GM12878 (cell line): ENCODE measurements around the gene AGAP1. TPM values are rescaled to one million over a fixed set of nuclear protein-coding genes. Genes with fewer than 3 reads are reported as not detected.

Experiments used
- ATAC-seq: fragments of 200-7000 bp; cut with Tn5 transposase; 3 replicates; pipeline ENCODE4 v1.9.1; 2020; ENCODE audit warnings: mild to moderate bottlenecking, moderate library complexity
- BruUV-seq: library from RNA; stranded (reverse); fragments of 400-500 nt; replicated peaks from 2 replicates; lab custom pipeline; 2021; lab: Mats Ljungman, UMichigan
- CTCF ChIA-PET: fragments of 300-600 bp; sonication (Branson Sonifier 250); formaldehyde crosslinking; extraction: SDS; loops from one replicate; lab custom pipeline; 2021; ENCODE audit warnings: inconsistent platforms; lab: Yijun Ruan, JAX
- POLR2A ChIA-PET: fragments of 350-600 bp; formaldehyde crosslinking; extraction: SDS; loops from one replicate; lab custom pipeline; 2021; ENCODE audit warnings: inconsistent platforms; lab: Charles Lee
- RAD21 ChIA-PET: fragments of 300-600 bp; sonication (Branson Sonifier 250); formaldehyde crosslinking; loops from one replicate; lab custom pipeline; 2023; ENCODE audit warnings: antibody characterized with exemption; ENCODE audit not compliant: unreplicated experiment; lab: Charles Lee
- SMC1A ChIA-PET: fragments of 300-600 bp; sonication (Branson Sonifier 250); formaldehyde crosslinking; loops from one replicate; lab custom pipeline; 2023; ENCODE audit not compliant: unreplicated experiment, uncharacterized antibody; lab: Charles Lee
- DNase-seq: peaks from one replicate; pipeline ENCODE4 v3.0.0-alpha.2; 2011; ENCODE audit warnings: low read depth, low spot score
- FAIRE-seq: peaks from 3 replicates; lab custom pipeline; 2011; peaks lifted over from hg19 to GRCh38; lab: Jason Lieb, UNC
- H2AFZ ChIP-seq: 2 replicates; pipeline ENCODE4 v1.6.0; 2011; ENCODE audit warnings: low read depth, low read length, control low read depth; ENCODE audit not compliant: control insufficient read depth
- H3K27ac ChIP-seq: 2 replicates; pipeline ENCODE4 v1.5.1; 2011; ENCODE audit warnings: control low read depth; ENCODE audit not compliant: control insufficient read depth, insufficient read depth
- H3K27me3 ChIP-seq, 2 experiments: replicated peaks in 1 of 2; 2 replicates each; pipeline versions ENCODE4 v1.6.0 to v1.6.1; 2011; ENCODE audit warnings: low read length in 1 of 2; ENCODE audit not compliant: control insufficient read depth in 2 of 2, insufficient read depth in 2 of 2
- H3K36me3 ChIP-seq, 2 experiments: 2 replicates each; pipeline ENCODE4 v1.5.1; 2011; ENCODE audit warnings: low read length in 1 of 2; ENCODE audit not compliant: control insufficient read depth in 2 of 2, insufficient read depth in 2 of 2
- H3K4me1 ChIP-seq: 2 replicates; pipeline ENCODE4 v1.6.1; 2011; ENCODE audit warnings: mild to moderate bottlenecking, low read length, moderate library complexity, mixed read lengths; ENCODE audit not compliant: control insufficient read depth, insufficient read depth
- H3K4me2 ChIP-seq: 2 replicates; pipeline ENCODE4 v1.6.0; 2011; ENCODE audit warnings: control low read depth; ENCODE audit not compliant: control insufficient read depth, insufficient read depth
- H3K4me3 ChIP-seq: fragments of 200-600 bp; sonication (generic); 2 replicates; pipeline ENCODE4 v1.5.1; 2016
- H3K79me2 ChIP-seq: 2 replicates; pipeline ENCODE4 v1.6.0; 2011; ENCODE audit warnings: low read length; ENCODE audit not compliant: control insufficient read depth, insufficient read depth
- H3K9ac ChIP-seq: 2 replicates; pipeline ENCODE4 v1.8.0; 2011; ENCODE audit warnings: low read length, control low read depth, mixed read lengths; ENCODE audit not compliant: control insufficient read depth, insufficient read depth
- H3K9me3 ChIP-seq: replicated peaks from 3 replicates; pipeline ENCODE4 v1.5.1; 2011; ENCODE audit warnings: mild to moderate bottlenecking, low read length; ENCODE audit not compliant: control insufficient read depth, insufficient read depth
- H4K20me1 ChIP-seq: 2 replicates; pipeline ENCODE4 v1.6.0; 2011; ENCODE audit not compliant: control insufficient read depth, insufficient read depth
- BCL3 ChIP-seq: IDR thresholded peaks from 2 replicates; pipeline ENCODE4 v1.6.1; 2011; ENCODE audit warnings: borderline replicate concordance, low read depth, mild to moderate bottlenecking, moderate library complexity, low read length; ENCODE audit not compliant: insufficient read depth, poor library complexity, severe bottlenecking
- BCLAF1 ChIP-seq: fragments of 450-650 bp; IDR thresholded peaks from 2 replicates; pipeline ENCODE4 v1.6.1; 2017; ENCODE audit warnings: antibody characterized with exemption, mild to moderate bottlenecking, moderate library complexity
- ESRRA ChIP-seq: IDR thresholded peaks from 2 replicates; pipeline ENCODE4 v1.6.1; 2012; ENCODE audit warnings: mild to moderate bottlenecking, low read length, improper control_type of control experiment
- MEF2A ChIP-seq: IDR thresholded peaks from 2 replicates; pipeline ENCODE4 v1.6.1; 2011; ENCODE audit warnings: low read depth, mild to moderate bottlenecking, low read length, moderate library complexity; ENCODE audit not compliant: insufficient read depth
- NR2F1 ChIP-seq: fragments of 450-650 bp; conservative IDR thresholded peaks from 2 replicates; pipeline ENCODE4 v1.6.1; 2017; ENCODE audit warnings: mild to moderate bottlenecking
- POLR2A ChIP-seq: IDR thresholded peaks from 2 replicates; pipeline ENCODE4 v1.6.1; 2011; ENCODE audit warnings: low read depth, mild to moderate bottlenecking, low read length
- POLR2AphosphoS2 ChIP-seq: IDR thresholded peaks from 2 replicates; pipeline ENCODE4 v1.6.1; 2011; ENCODE audit warnings: low read depth, mild to moderate bottlenecking, low read length, improper control_type of control experiment, moderate library complexity
- POU2F2 ChIP-seq: IDR thresholded peaks from 3 replicates; pipeline ENCODE4 v1.6.1; 2011; ENCODE audit warnings: low read depth, mild to moderate bottlenecking, low read length, borderline replicate concordance
- RCOR1 ChIP-seq: conservative IDR thresholded peaks from 2 replicates; pipeline ENCODE4 v1.6.1; 2012; ENCODE audit warnings: low read depth, low read length, improper control_type of control experiment
- SMAD5 ChIP-seq: IDR thresholded peaks from 2 replicates; pipeline ENCODE4 v1.6.1; 2016; ENCODE audit warnings: antibody characterized with exemption, low read depth
- WGBS: methylation state at CpG from one replicate; pipeline ENCODE4 v1.1.6; 2016; ENCODE audit warnings: low lambda C conversion rate; ENCODE audit not compliant: insufficient replicate concordance, insufficient coverage; ENCODE audit errors: missing lambda C conversion rate; 5-methylcytosine and 5-hydroxymethylcytosine counted together
- in situ Hi-C: fragments of 300-500 bp; cut with MboI; formaldehyde crosslinking; loops from 9 replicates; pipeline ENCODE4 v1.14.3; 2018; ENCODE audit warnings: mixed read lengths
- intact Hi-C: fragments of 100-400 bp; cut with micrococcal nuclease; formaldehyde crosslinking; loops from one replicate; pipeline ENCODE4 v1.14.2; 2022; ENCODE audit not compliant: unreplicated experiment
- polyA plus RNA-seq, 11 experiments: library from polyadenylated mRNA; depleted of rRNA in 4 of 11; unstranded in 6 of 11; stranded (reverse) in 5 of 11; fragments of >200 nt; fragmentation: Nextera tagmentation in 4 of 11; fragmentation: Illumina TruSeq in 1 of 11; extraction: Ambion mirVana in 4 of 11; extraction: Trizol in 1 of 11; gene quantifications; 1 replicate in 1 of 11; 2 replicates in 10 of 11; pipeline versions ENCODE4 v1.2.1 to v1.2.3, GENCODE V29; 2011 to 2016; ENCODE audit warnings: inconsistent platforms in 2 of 11, missing spikeins in 2 of 11, low read depth in 1 of 11
- total RNA-seq, 4 experiments: library from RNA; depleted of rRNA in 3 of 4; stranded (reverse); fragments of >200 nt in 3 of 4; fragmentation: Illumina TruSeq in 1 of 4; extraction: Trizol in 1 of 4; gene quantifications; 2 replicates each; pipeline versions ENCODE4 v1.2.1 to v1.2.3, GENCODE V29; 2013 to 2021
- TF ChIP-seq, protein P1 (sequence below): fragments of 450-650 bp; IDR thresholded peaks from 2 replicates; pipeline ENCODE4 v1.6.1; 2016; ENCODE audit warnings: mild to moderate bottlenecking, moderate library complexity, borderline replicate concordance
- TF ChIP-seq, protein P2 (sequence below): fragments of 450-650 bp; conservative IDR thresholded peaks from 2 replicates; pipeline ENCODE4 v1.6.1; 2017; ENCODE audit warnings: mild to moderate bottlenecking, moderate library complexity
- TF ChIP-seq, protein P3 (sequence below): IDR thresholded peaks from 2 replicates; pipeline ENCODE4 v1.6.1; 2012; ENCODE audit warnings: low read depth, low read length, improper control_type of control experiment

The AGAP1 gene
- total and polyA plus RNA-seq, 10 of the 15 experiments (the other 5 are each of a cell fraction or from before 2014, with no cell fraction given), result 0.05 to 0.15 (median 0.06) TPM; not detected in 7

GRCh38 chr2:236113425-236113824, 619.6 kb downstream of the AGAP1 start:
- no peaks in the 10 kb centered on the region for H3K79me2 ChIP-seq
- in situ Hi-C loops (no loop called here), intact Hi-C loops (no loop called here)
- H3K4me2 ChIP-seq, result no peak overlapping the region
- no peaks in the 10 kb centered on the region for H4K20me1 ChIP-seq
- FAIRE-seq, result no peak
- no peak for ATAC-seq
- DNase-seq, result no peak
- H3K9ac ChIP-seq, result no peak overlapping the region
- no peaks in the 10 kb centered on the region for H3K27me3 ChIP-seq
- POLR2A ChIA-PET, result no interaction called here
- BruUV-seq, result no TSS peak
- SMC1A ChIA-PET, result no interaction called here
- 18% methylated on average over 8 of the region's 8 CpGs for WGBS
- RAD21 ChIA-PET, result no interaction called here
- no peaks in the 10 kb centered on the region for H3K36me3 ChIP-seq
- H3K9me3 ChIP-seq, result no peaks in the 10 kb centered on the region
- no peak overlapping the region for H3K4me3 ChIP-seq
- no peak overlapping the region for H3K27ac ChIP-seq
- CTCF ChIA-PET, result no interaction called here
- H2AFZ ChIP-seq, result no peak overlapping the region
- H3K4me1 ChIP-seq, result no peaks in the 10 kb centered on the region
- no peak for TF ChIP-seq SMAD5
- TF ChIP-seq, protein P1, sequence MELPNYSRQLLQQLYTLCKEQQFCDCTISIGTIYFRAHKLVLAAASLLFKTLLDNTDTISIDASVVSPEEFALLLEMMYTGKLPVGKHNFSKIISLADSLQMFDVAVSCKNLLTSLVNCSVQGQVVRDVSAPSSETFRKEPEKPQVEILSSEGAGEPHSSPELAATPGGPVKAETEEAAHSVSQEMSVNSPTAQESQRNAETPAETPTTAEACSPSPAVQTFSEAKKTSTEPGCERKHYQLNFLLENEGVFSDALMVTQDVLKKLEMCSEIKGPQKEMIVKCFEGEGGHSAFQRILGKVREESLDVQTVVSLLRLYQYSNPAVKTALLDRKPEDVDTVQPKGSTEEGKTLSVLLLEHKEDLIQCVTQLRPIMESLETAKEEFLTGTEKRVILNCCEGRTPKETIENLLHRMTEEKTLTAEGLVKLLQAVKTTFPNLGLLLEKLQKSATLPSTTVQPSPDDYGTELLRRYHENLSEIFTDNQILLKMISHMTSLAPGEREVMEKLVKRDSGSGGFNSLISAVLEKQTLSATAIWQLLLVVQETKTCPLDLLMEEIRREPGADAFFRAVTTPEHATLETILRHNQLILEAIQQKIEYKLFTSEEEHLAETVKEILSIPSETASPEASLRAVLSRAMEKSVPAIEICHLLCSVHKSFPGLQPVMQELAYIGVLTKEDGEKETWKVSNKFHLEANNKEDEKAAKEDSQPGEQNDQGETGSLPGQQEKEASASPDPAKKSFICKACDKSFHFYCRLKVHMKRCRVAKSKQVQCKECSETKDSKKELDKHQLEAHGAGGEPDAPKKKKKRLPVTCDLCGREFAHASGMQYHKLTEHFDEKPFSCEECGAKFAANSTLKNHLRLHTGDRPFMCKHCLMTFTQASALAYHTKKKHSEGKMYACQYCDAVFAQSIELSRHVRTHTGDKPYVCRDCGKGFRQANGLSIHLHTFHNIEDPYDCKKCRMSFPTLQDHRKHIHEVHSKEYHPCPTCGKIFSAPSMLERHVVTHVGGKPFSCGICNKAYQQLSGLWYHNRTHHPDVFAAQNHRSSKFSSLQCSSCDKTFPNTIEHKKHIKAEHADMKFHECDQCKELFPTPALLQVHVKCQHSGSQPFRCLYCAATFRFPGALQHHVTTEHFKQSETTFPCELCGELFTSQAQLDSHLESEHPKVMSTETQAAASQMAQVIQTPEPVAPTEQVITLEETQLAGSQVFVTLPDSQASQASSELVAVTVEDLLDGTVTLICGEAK, result no peak
- TF ChIP-seq POLR2AphosphoS2, result no peak
- TF ChIP-seq, protein P2, sequence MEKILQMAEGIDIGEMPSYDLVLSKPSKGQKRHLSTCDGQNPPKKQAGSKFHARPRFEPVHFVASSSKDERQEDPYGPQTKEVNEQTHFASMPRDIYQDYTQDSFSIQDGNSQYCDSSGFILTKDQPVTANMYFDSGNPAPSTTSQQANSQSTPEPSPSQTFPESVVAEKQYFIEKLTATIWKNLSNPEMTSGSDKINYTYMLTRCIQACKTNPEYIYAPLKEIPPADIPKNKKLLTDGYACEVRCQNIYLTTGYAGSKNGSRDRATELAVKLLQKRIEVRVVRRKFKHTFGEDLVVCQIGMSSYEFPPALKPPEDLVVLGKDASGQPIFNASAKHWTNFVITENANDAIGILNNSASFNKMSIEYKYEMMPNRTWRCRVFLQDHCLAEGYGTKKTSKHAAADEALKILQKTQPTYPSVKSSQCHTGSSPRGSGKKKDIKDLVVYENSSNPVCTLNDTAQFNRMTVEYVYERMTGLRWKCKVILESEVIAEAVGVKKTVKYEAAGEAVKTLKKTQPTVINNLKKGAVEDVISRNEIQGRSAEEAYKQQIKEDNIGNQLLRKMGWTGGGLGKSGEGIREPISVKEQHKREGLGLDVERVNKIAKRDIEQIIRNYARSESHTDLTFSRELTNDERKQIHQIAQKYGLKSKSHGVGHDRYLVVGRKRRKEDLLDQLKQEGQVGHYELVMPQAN, result no peak
- TF ChIP-seq POU2F2, result no peak
- no peak for TF ChIP-seq MEF2A
- TF ChIP-seq BCLAF1, result no peak
- TF ChIP-seq BCL3, result no peak
- TF ChIP-seq ESRRA, result no peak
- TF ChIP-seq, protein P3, sequence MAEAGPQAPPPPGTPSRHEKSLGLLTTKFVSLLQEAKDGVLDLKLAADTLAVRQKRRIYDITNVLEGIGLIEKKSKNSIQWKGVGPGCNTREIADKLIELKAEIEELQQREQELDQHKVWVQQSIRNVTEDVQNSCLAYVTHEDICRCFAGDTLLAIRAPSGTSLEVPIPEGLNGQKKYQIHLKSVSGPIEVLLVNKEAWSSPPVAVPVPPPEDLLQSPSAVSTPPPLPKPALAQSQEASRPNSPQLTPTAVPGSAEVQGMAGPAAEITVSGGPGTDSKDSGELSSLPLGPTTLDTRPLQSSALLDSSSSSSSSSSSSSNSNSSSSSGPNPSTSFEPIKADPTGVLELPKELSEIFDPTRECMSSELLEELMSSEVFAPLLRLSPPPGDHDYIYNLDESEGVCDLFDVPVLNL, result no peak
- TF ChIP-seq RCOR1, result no peak
- TF ChIP-seq NR2F1, result no peak
- TF ChIP-seq POLR2A, result no peak
